Inflammatory macrophage (primary cell): ENCODE data around the gene SHISA6.

Source experiments
- DNase-seq, 2 donors: peaks; one replicate each; pipeline ENCODE4 v3.0.0-alpha.2; 2020 to 2022

Gene SHISA6

GRCh38 chr17:11356371-11356770 is 115.4 kb downstream of the SHISA6 start:
- DNase-seq, result no peak

- no peak for DNase-seq
Observed at GRCh38 chr17:11363565-11364117, 122.6 kb downstream of the SHISA6 start.

- no peak for DNase-seq
Observed at GRCh38 chr17:11366272-11366850, 125.3 kb downstream of the SHISA6 start.

- no peak for DNase-seq
Observed at GRCh38 chr17:11369575-11369974, 128.6 kb downstream of the SHISA6 start.

GRCh38 chr17:11372692-11373091 is 131.7 kb downstream of the SHISA6 start:
- no peak for DNase-seq

- no peak for DNase-seq
Observed at GRCh38 chr17:11378506-11378905, 137.5 kb downstream of the SHISA6 start.

- no peak for DNase-seq
Observed at GRCh38 chr17:11380761-11381160, 139.7 kb downstream of the SHISA6 start.

GRCh38 chr17:11383157-11383556 is 142.1 kb downstream of the SHISA6 start:
- DNase-seq, result no peak

GRCh38 chr17:11384131-11384530 is 143.1 kb downstream of the SHISA6 start:
- no peak for DNase-seq

- no peak for DNase-seq
Observed at GRCh38 chr17:11387610-11388009, 146.6 kb downstream of the SHISA6 start.

GRCh38 chr17:11388054-11388453 is 147.0 kb downstream of the SHISA6 start:
- DNase-seq, result no peak

- DNase-seq, result no peak
Observed at GRCh38 chr17:11389583-11389982, 148.6 kb downstream of the SHISA6 start.

- DNase-seq, result no peak
Observed at GRCh38 chr17:11391134-11391533, 150.1 kb downstream of the SHISA6 start.

- no peak for DNase-seq
Observed at GRCh38 chr17:11404431-11405276, 163.6 kb downstream of the SHISA6 start.

- no peak for DNase-seq
Observed at GRCh38 chr17:11406716-11407115, 165.7 kb downstream of the SHISA6 start.

GRCh38 chr17:11412654-11413053 is 171.6 kb downstream of the SHISA6 start:
- no peak for DNase-seq

- no peak for DNase-seq
Observed at GRCh38 chr17:11418342-11418741, 177.3 kb downstream of the SHISA6 start.

- DNase-seq, result no peak
Observed at GRCh38 chr17:11430751-11431150, 189.7 kb downstream of the SHISA6 start.

GRCh38 chr17:11438673-11439072 is 197.7 kb downstream of the SHISA6 start:
- no peak for DNase-seq

- no peak for DNase-seq
Observed at GRCh38 chr17:11441004-11441403, 200.0 kb downstream of the SHISA6 start.

GRCh38 chr17:11446316-11446715 is 205.3 kb downstream of the SHISA6 start:
- no peak for DNase-seq

- no peak for DNase-seq
Observed at GRCh38 chr17:11454096-11454495, 213.1 kb downstream of the SHISA6 start.

- DNase-seq, result no peak
Observed at GRCh38 chr17:11458279-11458678, 217.3 kb downstream of the SHISA6 start.

GRCh38 chr17:11459861-11460331 is 218.9 kb downstream of the SHISA6 start:
- no peak for DNase-seq
